Measurements from ENCODE around the gene CDS1. TPM values are rescaled to one million over a fixed set of nuclear protein-coding genes. Genes with fewer than 3 reads are reported as not detected.

Gene CDS1
- total RNA-seq, 1 donor from 2014 or later = 7.6 TPM

DNA sequence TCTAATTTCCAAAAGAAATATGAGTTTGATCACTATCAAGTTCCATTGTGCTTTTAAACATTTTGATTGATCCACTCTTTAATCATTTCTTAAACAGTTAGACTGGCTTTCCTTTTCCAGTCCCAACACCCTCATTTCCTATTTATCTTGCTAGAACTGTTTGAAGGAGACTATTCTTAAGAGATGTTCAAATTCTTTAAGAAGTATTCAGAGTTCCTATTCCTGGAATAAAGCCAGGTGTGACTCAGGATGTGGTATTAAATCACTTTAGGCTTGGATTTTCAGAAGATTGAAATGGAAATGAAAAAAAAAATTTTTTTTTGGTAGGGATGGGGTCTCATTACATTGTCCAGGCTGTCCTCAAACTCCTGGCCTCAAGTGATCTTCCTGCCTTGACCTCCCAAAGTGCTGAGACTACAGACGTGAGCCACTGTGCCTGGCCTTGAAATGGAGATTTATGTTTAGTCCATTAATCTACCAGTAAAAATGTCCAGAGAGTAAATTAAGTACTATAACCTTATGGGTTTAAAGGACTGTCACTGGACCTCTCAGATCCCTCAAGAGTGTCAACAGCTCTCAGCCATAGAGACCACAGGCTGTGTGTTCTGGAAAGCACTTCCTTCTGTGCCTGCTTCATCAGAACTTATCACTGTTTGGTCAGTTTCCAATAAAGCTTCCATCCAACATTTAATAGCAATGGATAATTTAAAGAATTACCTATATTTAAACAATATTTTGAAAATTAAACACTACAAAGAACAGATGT lies 90.7 kb downstream of the CDS1 start:
- DNase-seq (ENCODE audit: low read depth) = peak; percentile 89

DNA sequence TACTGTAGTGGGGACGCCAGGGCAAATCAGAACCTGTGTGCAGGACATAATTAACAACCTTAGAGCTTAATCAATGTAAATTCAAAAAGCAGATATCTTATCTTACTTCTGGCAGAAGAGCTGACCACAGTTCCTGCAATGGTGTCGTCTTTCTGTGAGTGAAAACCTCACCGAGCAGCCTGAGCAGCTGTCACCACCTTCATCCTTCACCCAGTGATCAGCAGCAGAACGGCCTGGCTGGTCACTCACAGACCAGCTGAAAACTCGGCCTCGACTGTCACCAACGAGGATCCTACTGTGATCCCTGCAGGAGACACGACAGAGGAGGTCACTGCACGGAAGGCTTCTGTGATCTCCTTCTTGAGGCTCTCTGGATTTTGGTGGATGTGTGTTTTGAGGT lies 94.2 kb downstream of the CDS1 start:
- no peak for DNase-seq (ENCODE audit: low read depth)

DNA sequence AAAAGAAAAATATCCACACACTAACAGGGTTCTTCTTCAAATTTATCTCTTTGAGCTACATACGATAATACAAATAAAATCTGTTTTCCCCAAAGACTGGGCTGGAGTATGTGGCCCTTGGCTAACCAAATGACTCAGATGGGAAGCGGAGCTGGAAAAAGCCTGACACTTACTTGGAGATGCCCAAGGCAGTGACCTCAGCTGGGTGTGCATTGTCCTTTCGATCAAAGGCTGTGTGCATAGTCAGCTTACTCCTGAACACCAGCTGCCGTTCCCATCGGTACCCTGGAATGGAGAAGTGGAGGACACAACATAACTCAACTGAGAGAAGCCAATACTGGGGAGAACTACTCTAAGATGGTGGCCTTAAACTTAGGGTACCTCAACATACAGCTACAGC lies 95.1 kb downstream of the CDS1 start:
- no peak for DNase-seq (ENCODE audit: low read depth)

DNA sequence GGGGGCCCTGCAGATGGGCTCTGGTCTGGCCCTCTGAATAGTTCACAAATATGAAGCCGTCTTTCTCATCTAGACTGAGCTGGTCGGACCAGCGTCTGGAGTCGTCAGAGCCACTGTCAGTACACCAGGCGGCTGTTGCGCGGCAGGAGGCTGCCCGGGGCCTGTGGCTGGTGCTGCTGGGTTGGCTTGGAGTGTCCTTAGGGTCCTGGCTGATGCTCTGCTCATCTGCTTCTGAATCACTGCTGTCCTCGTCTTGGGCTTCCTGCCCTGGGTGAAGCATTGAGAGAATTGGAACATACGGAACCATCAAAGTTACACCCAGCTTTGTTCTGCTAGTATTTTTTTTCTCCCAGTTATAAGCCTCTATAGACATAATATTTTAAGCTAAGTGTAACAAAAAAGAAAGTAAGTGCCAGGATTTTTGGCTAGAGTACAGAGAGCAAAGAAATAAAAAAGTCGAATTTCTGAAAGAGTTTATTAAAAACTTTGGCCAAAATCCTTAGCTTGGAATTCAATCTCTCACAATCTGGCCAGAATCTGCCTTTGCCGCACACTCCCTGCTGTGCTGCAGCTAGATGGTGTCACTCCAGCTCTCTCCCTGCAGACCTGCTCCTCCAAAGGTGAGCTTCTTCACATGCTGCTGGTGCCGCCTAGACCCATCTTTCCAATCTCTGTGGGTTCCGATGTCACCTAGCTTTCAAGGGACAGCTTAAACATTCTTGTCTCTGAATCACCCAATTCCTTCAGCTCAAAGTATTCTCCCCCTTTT lies 96.2 kb downstream of the CDS1 start:
- no peak for DNase-seq (ENCODE audit: low read depth)

DNA sequence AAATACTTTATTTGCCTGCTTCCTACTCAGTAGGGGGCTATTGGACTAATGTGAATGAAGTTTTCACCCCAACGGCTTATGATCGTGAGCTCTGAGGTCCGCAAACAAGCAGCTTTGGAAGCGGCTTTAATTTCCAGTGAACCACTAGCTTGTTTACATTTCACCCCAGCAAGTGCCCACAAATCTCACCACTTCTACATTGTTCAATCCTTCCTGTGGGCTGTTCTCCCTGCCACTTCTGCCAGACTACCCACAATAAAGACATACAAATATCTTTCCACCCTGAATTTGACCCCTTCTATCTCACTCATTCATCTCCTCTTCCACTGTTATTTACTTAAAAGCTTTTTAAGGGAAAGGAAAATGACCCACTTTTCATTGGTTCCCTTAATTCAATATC lies 98.0 kb downstream of the CDS1 start:
- no peak for DNase-seq (ENCODE audit: low read depth)

DNA sequence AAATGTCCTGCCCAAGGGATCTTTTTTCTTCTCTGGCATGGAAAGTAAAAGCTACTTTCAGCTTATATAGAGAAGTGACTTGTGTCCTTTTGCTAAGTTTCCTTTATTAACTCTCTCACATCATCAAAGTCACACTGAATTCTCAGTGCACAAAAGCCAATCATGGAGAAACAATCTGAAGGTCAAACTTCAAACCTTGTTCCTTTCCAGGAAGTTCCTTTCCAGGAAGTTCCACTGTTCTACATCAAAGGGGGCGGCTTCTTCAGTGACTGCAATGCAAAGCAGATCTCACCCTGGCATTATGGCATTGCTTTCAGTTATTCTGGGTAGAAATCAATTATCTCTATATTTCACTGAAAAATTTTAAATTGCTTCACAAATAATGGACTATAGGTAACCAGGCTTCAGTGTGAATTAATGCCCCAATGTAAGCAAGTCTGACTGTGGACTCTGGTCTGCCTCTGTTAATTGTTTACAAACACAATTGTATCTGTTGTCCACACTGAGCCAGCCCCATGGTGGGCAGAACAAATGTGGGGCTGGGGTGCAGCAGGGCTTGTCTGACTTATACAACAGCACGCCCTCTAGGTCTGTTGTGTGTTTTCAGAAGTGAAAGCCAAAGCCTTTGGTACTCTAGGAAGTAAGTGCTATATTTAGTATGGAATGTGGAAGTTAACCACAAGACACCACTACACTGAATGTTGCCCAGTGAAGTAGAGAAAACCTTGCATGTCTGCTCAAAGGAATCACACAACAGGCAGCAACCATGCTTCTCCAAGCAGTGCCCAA lies 98.8 kb downstream of the CDS1 start:
- peak; percentile 93 for DNase-seq (ENCODE audit: low read depth)

DNA sequence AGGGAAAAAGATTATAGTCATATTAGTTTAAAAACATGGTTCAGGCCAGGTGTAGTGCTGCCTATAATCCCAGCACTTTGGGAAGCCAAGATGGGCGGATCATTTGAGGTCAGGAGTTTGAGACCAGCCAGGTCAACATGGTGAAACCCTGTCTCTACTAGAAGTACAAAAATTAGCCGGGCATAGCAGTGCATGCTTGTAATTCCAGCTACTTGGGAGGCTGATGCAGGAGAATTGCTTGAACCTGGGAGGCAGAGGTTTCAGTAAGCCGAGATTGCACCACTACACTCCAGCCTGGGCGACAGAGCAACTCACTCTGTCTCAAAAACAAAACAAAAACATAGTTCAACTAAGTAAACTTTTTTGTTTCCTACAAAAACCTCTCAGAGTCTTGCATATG lies 99.7 kb downstream of the CDS1 start:
- peak; percentile 54 for DNase-seq (ENCODE audit: low read depth)

DNA sequence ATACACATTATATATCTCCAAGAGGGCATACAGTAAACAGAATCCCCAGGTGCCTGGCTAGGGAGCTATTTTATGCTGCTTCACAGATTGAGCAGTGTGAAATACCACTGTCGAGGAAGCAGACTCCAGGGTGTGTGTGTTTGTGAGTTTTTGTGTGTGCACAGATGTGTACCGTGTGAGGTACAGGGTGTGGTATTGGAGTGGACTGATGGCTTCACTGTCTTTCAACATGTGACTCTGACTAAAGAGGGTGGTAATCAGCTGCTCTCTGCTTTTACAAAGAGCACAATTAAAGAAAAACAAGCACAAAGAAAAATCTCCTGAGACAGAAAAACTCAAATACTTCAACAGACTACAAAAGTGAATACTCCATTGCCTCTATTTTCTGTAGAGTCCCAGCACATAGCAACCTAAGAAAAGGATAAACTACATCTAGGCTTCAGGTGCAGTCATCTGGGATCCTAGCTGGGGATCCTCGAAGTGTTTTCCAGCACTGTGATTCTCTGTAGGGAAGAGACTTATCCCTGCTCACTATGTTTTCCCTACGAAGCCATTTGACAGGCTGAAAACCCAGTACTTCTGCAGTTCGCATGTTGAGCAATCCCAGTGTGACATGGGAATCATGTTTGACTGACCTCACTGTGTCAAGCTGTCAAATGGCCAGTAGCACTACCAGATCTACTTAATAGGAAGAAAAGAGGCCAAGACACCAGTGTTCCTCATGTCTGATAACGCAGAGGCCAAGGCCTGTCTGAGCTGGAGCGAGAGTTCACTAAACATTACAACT lies 100.3 kb downstream of the CDS1 start:
- DNase-seq (ENCODE audit: low read depth) = peak; percentile 28

DNA sequence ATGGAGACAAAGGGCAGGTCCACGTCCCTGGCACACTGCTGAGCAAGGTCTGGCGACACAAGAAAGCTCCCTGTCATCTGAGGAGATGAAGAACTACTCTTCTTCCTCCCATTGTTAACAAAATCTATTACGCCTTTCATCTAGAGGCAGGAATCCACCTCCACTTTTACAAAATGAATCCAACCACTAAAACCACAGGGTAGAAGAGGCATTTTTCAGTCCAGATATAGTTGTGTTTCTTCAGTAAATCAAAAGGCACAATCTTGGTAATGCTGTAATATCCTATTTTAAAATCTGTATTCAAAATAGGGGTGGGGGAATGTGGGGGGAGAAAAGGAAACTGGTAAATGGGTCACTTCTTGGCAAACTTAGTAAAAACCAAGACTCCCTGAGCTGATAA lies 101.4 kb downstream of the CDS1 start:
- DNase-seq (ENCODE audit: low read depth) = no peak

DNA sequence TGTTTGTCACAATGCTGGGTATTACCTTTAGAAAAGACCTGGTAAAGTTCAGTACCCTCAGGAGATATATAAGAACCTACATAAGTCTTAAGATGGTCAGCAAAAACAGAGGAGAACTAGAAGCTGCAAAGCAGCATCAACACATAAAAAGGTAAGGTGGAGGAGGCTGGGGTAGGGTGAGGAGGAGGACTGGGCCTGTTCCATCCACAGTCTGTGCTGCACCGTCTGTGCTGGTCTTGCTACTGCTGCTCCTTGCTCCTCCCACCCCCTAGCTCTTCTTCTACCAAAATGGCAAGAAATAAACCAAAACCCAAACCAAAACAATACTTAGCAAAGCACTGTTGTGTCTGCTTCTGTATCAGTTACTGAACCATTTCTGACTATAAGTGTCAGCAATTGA lies 102.2 kb downstream of the CDS1 start:
- no peak for DNase-seq (ENCODE audit: low read depth)

DNA sequence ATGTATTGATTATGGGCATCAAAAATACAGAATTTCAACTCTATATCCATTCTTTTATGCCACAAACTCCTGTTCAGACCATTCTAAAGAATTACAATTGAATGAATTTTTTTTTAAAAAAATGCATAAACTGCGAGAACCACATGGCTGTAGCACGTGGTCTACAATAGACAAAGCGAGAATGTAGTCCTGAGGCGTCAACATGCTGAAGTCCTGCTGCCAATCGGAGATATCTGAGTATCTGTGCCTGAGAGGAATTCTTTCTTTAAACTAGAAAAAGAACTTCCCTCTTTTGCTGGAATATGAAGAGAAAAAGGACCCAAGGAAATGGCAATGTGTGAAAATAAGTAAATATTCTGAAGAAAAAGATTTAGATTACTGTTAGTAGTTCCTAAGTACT lies 105.7 kb downstream of the CDS1 start:
- DNase-seq (ENCODE audit: low read depth) = no peak

DNA sequence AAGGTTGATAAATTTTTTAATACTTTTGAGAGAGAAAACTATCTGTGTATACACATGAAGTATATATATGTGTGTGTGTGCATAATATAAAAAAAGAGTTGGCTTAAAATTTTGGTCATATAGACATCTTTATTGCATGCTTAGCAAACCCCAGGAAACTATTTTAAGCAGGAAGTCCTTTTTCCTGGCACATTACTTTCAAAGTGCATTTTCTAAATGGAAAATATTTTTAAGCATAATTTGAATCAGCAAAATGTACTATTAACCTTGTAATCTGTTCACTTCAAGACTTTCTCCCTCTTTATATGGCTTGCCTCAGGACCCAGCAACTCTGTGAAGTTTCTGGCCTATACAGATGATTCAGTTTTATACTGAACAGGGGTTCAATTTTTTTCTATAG lies 106.3 kb downstream of the CDS1 start:
- no peak for DNase-seq (ENCODE audit: low read depth)

DNA sequence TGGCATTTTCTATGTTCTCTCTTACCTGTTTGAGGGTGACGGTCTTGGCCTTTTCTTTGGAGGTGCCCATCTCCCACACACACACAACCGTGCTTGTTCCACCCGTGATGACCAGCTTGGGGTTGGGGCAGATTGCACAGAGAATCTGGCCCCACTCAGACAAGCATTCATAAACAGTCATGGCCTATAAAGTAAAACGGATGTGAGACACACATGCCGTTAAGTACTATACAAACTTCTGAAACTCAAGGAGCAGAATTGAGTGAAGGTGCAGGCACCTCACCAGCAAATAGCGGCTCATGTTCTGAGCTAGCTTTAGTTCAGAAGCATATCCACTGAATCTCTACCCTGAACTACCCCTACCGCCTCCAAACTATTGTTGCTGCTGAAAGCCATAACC lies 107.6 kb downstream of the CDS1 start:
- no peak for DNase-seq (ENCODE audit: low read depth)

DNA sequence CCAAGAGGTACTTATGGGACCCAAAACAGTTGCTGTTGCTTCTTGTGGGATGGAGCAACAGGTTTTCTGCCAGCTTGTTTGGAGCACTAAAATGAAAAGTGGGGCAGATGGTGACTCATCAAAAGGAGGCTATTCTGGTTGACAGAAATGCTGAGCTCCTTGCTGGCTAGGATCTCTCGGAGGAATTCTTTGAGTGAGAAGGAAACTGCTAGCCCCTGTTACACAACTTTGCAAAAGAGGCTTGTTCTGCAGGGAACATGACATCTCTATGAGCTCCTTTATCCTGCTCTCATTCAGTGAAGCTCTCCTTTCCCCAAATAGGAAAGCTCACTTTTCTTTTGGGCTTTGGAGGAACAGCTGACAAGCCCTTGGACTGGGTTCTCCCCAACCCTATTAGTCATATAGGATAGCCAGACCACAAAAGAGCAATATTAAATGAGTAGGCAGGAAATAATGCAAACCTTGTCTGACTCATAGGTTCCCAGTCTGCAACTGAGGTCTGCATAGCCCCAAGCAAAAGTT lies 108.3 kb downstream of the CDS1 start:
- peak; percentile 84 for DNase-seq (ENCODE audit: low read depth)

DNA sequence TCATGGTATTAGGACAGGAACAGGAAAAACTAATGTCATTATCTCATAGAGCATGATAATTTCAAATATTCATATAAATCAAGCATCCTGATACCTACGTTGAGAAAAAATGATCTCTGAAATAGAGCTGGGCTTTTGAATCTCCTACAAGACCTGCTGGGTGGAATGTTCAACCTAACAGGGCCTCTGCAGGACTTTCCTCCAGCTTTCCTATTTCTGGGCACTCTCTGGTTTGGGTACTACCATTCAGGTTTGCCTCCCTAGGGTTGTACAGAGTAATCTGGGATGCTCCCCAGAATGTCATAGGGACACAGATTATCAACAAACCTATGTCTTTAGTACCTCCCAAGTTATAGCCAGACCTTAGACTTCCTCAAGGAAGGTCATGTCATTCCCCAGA lies 108.9 kb downstream of the CDS1 start:
- no peak for DNase-seq (ENCODE audit: low read depth)

DNA sequence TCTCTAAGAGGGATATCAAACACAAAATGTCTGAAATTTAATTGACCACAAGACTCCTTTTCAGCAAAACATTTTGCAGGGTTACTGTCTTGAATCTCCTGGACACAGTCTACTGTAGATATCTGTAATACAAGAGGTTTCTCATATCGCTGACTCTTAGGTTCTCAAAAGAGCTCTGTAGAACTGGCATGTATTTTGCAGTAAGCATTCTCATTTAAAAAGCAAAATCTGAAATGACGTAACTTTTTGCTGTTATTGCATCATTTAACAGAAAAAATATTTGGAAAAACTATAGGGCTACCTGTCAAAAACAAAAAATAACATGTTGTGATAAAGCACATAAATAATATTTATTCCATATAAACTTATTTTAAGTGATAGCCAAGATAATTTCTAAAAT lies 114.2 kb downstream of the CDS1 start:
- no peak for DNase-seq (ENCODE audit: low read depth)

DNA sequence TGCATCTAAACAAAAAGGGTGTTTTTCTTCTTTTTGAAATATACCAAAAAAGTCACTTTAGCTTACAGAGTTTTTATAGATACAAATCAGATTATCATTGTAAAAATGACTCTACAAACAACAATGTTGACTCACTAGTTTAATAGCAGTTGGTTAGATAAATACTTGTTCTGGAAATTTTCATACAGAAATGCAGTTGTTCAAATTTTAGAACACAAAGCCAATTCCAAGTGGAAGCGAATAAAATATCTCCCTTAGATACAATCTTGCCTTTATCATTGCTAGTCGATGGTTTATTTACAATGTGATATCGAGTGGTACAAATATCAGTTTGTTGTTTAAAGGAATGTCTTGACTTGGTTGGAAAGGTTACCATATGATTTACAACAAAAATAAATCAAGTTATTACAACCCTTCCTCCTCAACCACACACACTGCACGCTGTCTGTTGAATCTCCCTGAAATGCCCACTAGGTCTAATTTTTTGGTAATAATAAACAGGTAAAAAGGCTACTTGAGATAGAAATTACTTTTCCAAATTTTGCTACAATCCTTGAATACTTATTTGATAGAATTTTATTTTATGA lies 114.8 kb downstream of the CDS1 start:
- DNase-seq (ENCODE audit: low read depth) = no peak

DNA sequence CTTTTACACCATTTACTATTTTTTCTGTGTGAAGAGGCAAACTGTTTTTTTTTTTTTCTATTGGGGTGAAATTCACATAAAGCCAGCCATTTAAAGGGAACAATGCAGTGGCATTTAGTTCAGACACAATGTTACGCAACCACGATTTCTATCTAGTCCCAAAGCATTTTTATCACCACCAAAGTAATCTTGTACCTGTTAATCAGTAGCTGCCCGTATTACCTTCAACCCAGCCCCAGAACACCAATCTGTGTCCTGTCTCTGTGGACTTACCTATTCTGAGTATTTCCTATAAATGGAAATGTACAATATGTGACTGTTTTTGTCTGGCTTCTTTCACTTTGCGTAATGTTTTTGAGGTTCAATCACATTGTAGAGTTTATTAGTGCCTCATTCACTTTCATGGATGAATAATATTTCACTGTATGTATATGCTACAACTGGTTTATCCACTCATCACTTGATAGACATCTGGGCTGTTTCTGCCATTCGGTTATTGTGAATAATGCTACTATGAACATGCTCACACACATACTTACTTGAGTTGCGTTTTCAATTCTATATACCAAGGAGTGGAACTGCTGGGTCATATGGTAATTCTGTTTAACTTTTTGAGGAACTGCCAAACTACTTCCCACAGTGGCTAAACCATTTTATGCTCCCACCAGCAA lies 116.2 kb downstream of the CDS1 start:
- DNase-seq (ENCODE audit: low read depth) = peak; percentile 50
